GM21528 (cell line): Measurements from ENCODE around the gene BLMH.
"Not testable (repeated sequence)": the region's sequence is repeated elsewhere in the genome, so short reads cannot be mapped to it uniquely, and the experiment has no call there.

Experiments
- ATAC-seq: cut with Tn5 transposase; IDR thresholded peaks from one replicate; pipeline ENCODE4 v1.9.1; 2021; ENCODE audit warnings: mild to moderate bottlenecking, moderate library complexity; ENCODE audit not compliant: unreplicated experiment, low FRiP score

The BLMH gene

DNA sequence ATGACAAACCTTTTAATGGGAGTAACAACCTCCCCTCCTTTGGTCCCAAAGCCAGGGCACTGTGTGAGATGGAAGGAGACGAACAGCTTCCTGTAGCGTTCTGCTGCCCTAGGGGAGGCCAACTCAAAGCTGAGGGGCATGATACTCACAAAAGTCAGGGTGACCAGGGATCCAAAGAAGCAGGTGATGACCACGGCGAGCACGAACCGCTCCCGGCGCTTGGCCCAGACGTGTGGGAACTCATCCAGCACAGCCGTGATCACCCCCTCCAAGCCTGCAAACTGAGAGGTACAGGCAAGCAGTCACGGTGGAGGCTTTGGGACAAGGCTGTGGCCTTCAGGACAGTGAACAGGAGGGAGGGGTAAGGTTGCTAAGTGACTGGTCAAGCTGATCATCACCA is 81.4 kb downstream of the BLMH start:
- ATAC-seq, result no peak

DNA sequence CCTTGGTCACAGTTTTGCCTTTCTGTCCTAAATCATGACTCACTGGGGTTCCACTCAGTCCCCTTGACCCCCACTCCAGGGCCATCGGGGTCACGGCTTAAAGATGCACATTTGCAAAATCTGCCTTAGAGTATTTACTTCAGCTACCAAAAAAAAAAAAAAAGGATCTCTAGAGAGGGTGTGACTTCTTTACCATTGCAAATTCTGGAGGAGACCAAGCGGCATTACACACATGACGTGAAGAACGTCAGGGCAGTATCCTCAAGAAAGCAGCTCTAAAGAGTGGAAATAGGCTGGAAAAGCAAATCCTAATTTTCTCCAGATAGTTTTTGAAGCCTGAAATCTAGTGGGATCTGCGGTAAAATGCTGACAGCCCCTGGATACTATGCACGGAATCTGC is 81.8 kb downstream of the BLMH start:
- no peak for ATAC-seq

GRCh38 chr17:30208214-30208613 is 83.5 kb downstream of the BLMH start:
- no peak for ATAC-seq

- ATAC-seq, result no peak
Observed at GRCh38 chr17:30207655-30208054, 84.1 kb downstream of the BLMH start.

GRCh38 chr17:30203471-30203981 is 88.2 kb downstream of the BLMH start:
- no peak for ATAC-seq

- not testable (repeated sequence) for ATAC-seq
Observed at GRCh38 chr17:30200656-30201055, 91.1 kb downstream of the BLMH start.

GRCh38 chr17:30200106-30200505 is 91.6 kb downstream of the BLMH start:
- no peak for ATAC-seq

DNA sequence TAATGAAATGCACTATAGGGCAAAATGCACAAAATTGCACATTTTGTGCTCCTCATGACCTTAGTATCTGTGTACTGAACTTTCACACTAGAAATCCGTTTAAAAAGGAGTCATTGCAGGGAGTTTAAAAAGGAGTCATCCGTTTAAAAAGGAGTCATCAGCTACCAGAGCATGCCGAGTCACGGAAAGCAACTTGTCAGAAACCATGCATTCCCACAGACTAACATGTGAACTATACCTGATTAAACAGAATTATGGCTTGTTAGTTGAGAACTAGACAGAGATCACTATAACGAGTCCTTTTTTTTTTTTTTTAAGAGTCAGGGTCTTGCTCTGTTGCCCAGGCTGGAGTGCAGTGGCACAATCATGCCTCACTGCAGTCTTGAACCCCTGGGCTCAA is 92.1 kb downstream of the BLMH start:
- no peak for ATAC-seq
